Liver (tissue), 9 donors: ENCODE measurements around the gene COBL. TPM values are rescaled to one million over a fixed set of nuclear protein-coding genes. Genes with fewer than 3 reads are reported as not detected.

ENCODE experiments used
- DNase-seq: peaks from one replicate; pipeline ENCODE4 v3.0.0-alpha.2; 2017; ENCODE audit warnings: low spot score
- H3K27ac ChIP-seq, 2 donors: one replicate each; pipeline ENCODE4 v1.7.0; 2013; ENCODE audit warnings: inconsistent platforms in 2 of 2, low read length in 2 of 2, control low read depth in 1 of 2, low read depth in 1 of 2, mild to moderate bottlenecking in 1 of 2
- H3K27me3 ChIP-seq, 4 donors: one replicate each; pipeline versions ENCODE4 v1.6.1 to v1.7.0; 2013; ENCODE audit warnings: low read length in 3 of 4, inconsistent platforms in 1 of 4, mild to moderate bottlenecking in 1 of 4, moderate library complexity in 1 of 4; ENCODE audit not compliant: control insufficient read depth in 4 of 4, insufficient read depth in 4 of 4
- H3K36me3 ChIP-seq, 4 donors: one replicate each; pipeline versions ENCODE4 v1.6.1 to v1.7.0; 2013; ENCODE audit warnings: low read length in 3 of 4, mild to moderate bottlenecking in 3 of 4, low read depth in 1 of 4, moderate library complexity in 1 of 4; ENCODE audit not compliant: control insufficient read depth in 4 of 4, insufficient read depth in 3 of 4
- H3K4me1 ChIP-seq, 4 donors: one replicate each; pipeline versions ENCODE4 v1.6.1 to v1.7.0; 2013; ENCODE audit warnings: low read length in 3 of 4, mild to moderate bottlenecking in 3 of 4, moderate library complexity in 1 of 4; ENCODE audit not compliant: control insufficient read depth in 4 of 4, insufficient read depth in 4 of 4
- H3K4me3 ChIP-seq, 3 donors: one replicate each; pipeline versions ENCODE4 v1.6.1 to v1.7.0; 2013; ENCODE audit warnings: low read length in 3 of 3, control low read depth in 1 of 3, low read depth in 1 of 3, mild to moderate bottlenecking in 1 of 3
- H3K9ac ChIP-seq, 2 donors: one replicate each; pipeline ENCODE4 v1.7.0; 2013; ENCODE audit warnings: low read length in 2 of 2, mild to moderate bottlenecking in 2 of 2, moderate library complexity in 2 of 2, control low read depth in 1 of 2, low read depth in 1 of 2
- H3K9me3 ChIP-seq, 4 donors: one replicate each; pipeline versions ENCODE4 v1.6.1 to v1.7.0; 2013; ENCODE audit warnings: low read length in 3 of 4; ENCODE audit not compliant: control insufficient read depth in 4 of 4
- ATF3 ChIP-seq: IDR thresholded peaks from 2 replicates; pipeline ENCODE4 v1.6.1; 2016; ENCODE audit warnings: antibody characterized with exemption
- FOXA2 ChIP-seq: IDR thresholded peaks from 2 replicates; pipeline ENCODE4 v1.6.1; 2016; ENCODE audit warnings: antibody characterized with exemption
- HNF4A ChIP-seq, 2 donors: conservative IDR thresholded peaks; 2 replicates each; pipeline ENCODE4 v1.6.1; 2016; ENCODE audit warnings: antibody characterized with exemption in 2 of 2, mild to moderate bottlenecking in 2 of 2
- JUND ChIP-seq, 2 donors: IDR thresholded peaks; 2 replicates each; pipeline ENCODE4 v1.6.1; 2016; ENCODE audit warnings: antibody characterized with exemption in 2 of 2
- MAX ChIP-seq: IDR thresholded peaks from 2 replicates; pipeline ENCODE4 v1.6.1; 2016; ENCODE audit warnings: antibody characterized with exemption
- NR2F2 ChIP-seq: IDR thresholded peaks from 2 replicates; pipeline ENCODE4 v1.6.1; 2016; ENCODE audit warnings: antibody characterized with exemption
- RAD21 ChIP-seq, 2 donors: IDR thresholded peaks; 2 replicates each; pipeline ENCODE4 v1.6.1; 2016; ENCODE audit warnings: antibody characterized with exemption in 2 of 2, mild to moderate bottlenecking in 2 of 2
- SP1 ChIP-seq: IDR thresholded peaks from 2 replicates; pipeline ENCODE4 v1.6.1; 2018; ENCODE audit warnings: antibody characterized with exemption, mild to moderate bottlenecking
- TAF1 ChIP-seq: conservative IDR thresholded peaks from 2 replicates; pipeline ENCODE4 v1.6.1; 2016; ENCODE audit warnings: antibody characterized with exemption, mild to moderate bottlenecking
- ZBTB33 ChIP-seq: IDR thresholded peaks from 2 replicates; pipeline ENCODE4 v1.6.1; 2016; ENCODE audit warnings: antibody characterized with exemption
- WGBS: extraction: QIAGEN DNeasy Blood & Tissue Kit; methylation state at CpG from one replicate; pipeline ENCODE4 v1.1.7; 2013; 5-methylcytosine and 5-hydroxymethylcytosine counted together
- polyA plus RNA-seq, 2 donors: library from polyadenylated mRNA; stranded (reverse) in 1 of 2; unstranded in 1 of 2; fragments of 200-250 nt in 1 of 2; fragments of >200 nt in 1 of 2; fragmentation: Nextera tagmentation in 1 of 2; extraction: Ambion mirVana in 1 of 2; gene quantifications; one replicate each; pipeline versions ENCODE4 v1.2.1 to v1.2.3, GENCODE V29; 2013 to 2015
- total RNA-seq, 2 donors: library from RNA; depleted of rRNA; stranded (reverse); fragments of >200 nt; gene quantifications; one replicate each; pipeline ENCODE4 v1.2.3, GENCODE V29; 2014
- donor health status: healthy.
- donor health status: healthy.
- donor health status: healthy.
- donor health status: healthy.
- donor health status: healthy.

The COBL gene
- total and polyA plus RNA-seq, 4 donors, result 5.8 to 18.7 (median 10.7) TPM

GRCh38 chr7:51019891-51020870 is 296.4 kb downstream of the COBL start:
- Histone ChIP-seq H3K27me3 (no peaks in the 10 kb centered on the region), H3K9me3 (no peaks in the 10 kb centered on the region), H3K4me1 (no peaks in the 10 kb centered on the region), H3K36me3 (peaks cover 0 to 9% (median 0%) of the 10 kb centered on the region in 4 donors), H3K9ac (no peak overlapping the region), H3K27ac (no peak overlapping the region), H3K4me3 (no peak overlapping the region)
- peak; percentile 23 for DNase-seq
- WGBS, result 91% methylated on average over 22 of the region's 22 CpGs
- TF ChIP-seq NR2F2 (no peak), SP1 (no peak), ATF3 (no peak), HNF4A (conservative IDR thresholded peaks at IDR 0.05) (no peak), JUND (IDR thresholded peaks at IDR 0.05) (no peak)

- Histone ChIP-seq H3K4me1 (no peaks in the 10 kb centered on the region), H3K27me3 (no peaks in the 10 kb centered on the region), H3K9ac (no peak overlapping the region), H3K27ac (no peak overlapping the region), H3K4me3 (no peak overlapping the region), H3K9me3 (no peaks in the 10 kb centered on the region), H3K36me3 (peaks cover 0 to 9% (median 0%) of the 10 kb centered on the region in 4 donors)
- WGBS, result 92% methylated on average over 7 of the region's 7 CpGs
- TF ChIP-seq ATF3 (no peak), FOXA2 (no peak), TAF1 (no peak), ZBTB33 (no peak)
- DNase-seq, result peak; percentile 16
Measured at GRCh38 chr7:51019191-51019844, 297.3 kb downstream of the COBL start.

- H3K27ac ChIP-seq, result no peak overlapping the region
- H3K27me3 ChIP-seq, result no peaks in the 10 kb centered on the region
- no peaks in the 10 kb centered on the region for H3K9me3 ChIP-seq
- H3K4me3 ChIP-seq, result no peak overlapping the region
- H3K4me1 ChIP-seq, result no peaks in the 10 kb centered on the region
- 93% methylated on average over 16 of the region's 16 CpGs for WGBS
- no peak overlapping the region for H3K9ac ChIP-seq
- DNase-seq, result peak; percentile 22
- peaks cover 0 to 3% (median 0%) of the 10 kb centered on the region in 4 donors for H3K36me3 ChIP-seq
- TF ChIP-seq RAD21 (IDR thresholded peaks at IDR 0.05), result no peak
- TF ChIP-seq NR2F2, result no peak
- no peak for TF ChIP-seq MAX
Measured at GRCh38 chr7:51017576-51018535, 298.8 kb downstream of the COBL start.
